Measurements from ENCODE around the gene PREX1.

DNA sequence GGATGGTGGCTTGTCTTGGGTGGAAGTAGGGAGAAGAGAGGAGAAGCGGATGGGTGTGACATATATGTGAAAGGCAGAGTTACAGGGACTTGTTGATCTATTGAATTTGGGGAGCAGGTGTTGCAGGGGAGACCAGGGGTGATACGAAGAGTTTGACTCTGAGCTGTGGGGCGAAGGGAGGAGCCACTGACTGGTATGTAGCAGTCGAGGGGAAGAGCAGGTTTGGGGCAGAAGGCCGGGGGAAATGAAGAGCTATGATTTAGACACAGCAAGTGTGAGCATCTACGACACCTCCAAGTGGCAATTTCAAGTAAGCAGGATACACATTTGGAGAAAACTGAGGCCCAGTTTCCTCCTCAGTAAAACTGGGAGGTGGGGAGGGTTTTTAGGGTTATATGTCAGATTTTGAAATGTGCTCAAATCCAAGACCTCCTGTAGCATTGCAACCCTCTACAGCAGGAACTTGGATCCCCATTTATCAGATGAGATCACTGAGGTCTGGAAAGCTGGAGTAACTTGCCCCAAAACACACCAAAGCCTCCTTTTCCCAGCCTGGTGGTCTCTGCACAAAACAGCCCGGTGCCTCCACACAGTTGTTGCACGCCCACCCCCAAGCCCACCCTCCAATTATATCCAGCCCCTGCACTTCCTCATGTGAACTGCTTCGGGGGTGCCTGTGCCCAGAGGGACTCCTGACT, 137.8 kb downstream of the PREX1 start:
- no peak for TF ChIP-seq CTCF (IDR thresholded peaks at IDR 0.05; ENCODE audit: low read depth, low read length)
- no peak for TF ChIP-seq POLR2A (IDR thresholded peaks at IDR 0.05; ENCODE audit: extremely low read depth, insufficient read length)
- TF ChIP-seq, protein P1, sequence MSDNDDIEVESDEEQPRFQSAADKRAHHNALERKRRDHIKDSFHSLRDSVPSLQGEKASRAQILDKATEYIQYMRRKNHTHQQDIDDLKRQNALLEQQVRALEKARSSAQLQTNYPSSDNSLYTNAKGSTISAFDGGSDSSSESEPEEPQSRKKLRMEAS (IDR thresholded peaks at IDR 0.05; ENCODE audit: low read depth, low read length): no peak
